H7 (cell line): ENCODE results near the gene DYSF. TPM values are rescaled to one million over a fixed set of nuclear protein-coding genes. Genes with fewer than 3 reads are reported as not detected.
"Not testable (repeated sequence)": the region's sequence is repeated elsewhere in the genome, so short reads cannot be mapped to it uniquely, and the experiment has no call there.

Experiments used
- DNase-seq: peaks from one replicate; pipeline ENCODE4 v3.0.0; 2012
- H3K27me3 ChIP-seq: 2 replicates; pipeline ENCODE4 v1.6.0; 2011; ENCODE audit warnings: mild to moderate bottlenecking, low read length; ENCODE audit not compliant: control insufficient read depth, insufficient read depth
- H3K36me3 ChIP-seq: replicated peaks from 2 replicates; pipeline ENCODE4 v1.5.1; 2011; ENCODE audit warnings: low read length; ENCODE audit not compliant: control insufficient read depth, insufficient read depth
- H3K4me3 ChIP-seq: 2 replicates; pipeline ENCODE4 v1.5.1; 2011; ENCODE audit warnings: low read depth, mild to moderate bottlenecking, control low read depth, low read length, moderate library complexity; ENCODE audit not compliant: insufficient read depth
- total RNA-seq: library from RNA; depleted of rRNA; stranded (reverse); fragments of >200 nt; shearing (Covaris generic); gene quantifications from 2 replicates; pipeline ENCODE4 v1.2.3, GENCODE V29; 2014

Gene DYSF
- total RNA-seq, 1 experiment from 2014 or later: 7.4 TPM

DNA sequence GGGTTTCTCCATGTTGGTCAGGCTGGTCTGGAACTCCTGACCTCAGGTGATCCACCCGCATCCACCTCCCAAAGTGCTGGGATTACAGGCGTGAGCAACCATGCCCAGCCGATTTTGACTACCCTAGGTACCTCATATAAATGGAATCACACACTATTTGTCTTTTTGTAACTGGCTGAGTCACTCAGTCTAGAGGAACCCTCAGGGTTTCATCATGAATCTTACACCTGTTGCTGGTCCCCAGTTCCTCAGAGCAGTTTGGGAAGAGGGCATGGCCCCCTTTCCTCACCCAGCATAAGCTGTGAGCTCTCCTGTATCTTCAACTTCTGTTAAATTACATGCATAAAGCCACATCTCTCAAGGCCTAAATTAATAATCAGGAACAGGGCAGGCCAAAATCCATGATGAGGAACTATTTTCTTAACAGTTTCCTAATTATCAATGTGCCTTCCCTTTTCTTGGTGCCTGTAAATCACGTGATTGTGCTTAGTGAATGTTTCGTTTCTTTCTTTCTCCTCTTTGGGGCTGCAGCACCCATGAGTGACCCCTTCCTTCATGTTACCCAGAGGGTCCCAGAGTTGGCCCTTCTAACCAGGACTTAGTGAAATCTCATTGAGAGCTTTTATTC, 20.9 kb downstream of the DYSF start:
- no peak for DNase-seq
- no peaks in the 10 kb centered on the region for H3K36me3 ChIP-seq
- no peaks in the 10 kb centered on the region for H3K27me3 ChIP-seq
- H3K4me3 ChIP-seq: no peak overlapping the region

DNA sequence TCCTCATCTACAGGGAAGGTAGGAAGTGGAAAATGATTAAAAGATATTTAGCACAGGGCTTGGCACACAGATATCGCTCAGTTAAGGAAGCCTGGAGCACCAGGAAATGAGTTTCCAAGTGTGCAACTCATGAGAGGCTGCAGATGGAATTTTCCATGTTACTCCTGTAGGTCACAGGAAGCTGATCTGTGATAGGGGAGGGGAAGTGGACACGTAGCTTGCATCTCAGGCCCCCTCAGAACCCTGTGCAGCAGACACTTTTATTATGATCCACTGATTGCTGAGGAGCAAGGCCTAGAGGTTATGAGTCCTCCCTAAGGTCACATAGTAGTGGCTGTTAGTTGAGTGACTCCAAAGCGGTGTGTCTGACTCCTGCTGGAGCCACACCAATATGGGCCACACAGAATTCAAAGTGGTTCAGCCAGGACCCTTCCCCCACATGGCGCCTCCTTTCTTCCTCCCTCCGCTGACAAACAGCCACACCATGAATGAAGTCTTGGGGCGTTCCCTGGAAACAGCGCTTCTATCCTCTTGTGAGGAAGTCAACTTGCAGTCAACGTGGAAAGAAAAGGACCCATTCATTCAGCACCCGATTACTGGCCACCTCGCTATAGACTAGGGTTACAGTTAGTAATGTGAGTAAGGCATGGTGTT, 21.5 kb downstream of the DYSF start:
- no peak for DNase-seq
- Histone ChIP-seq H3K4me3 (no peak overlapping the region), H3K36me3 (no peaks in the 10 kb centered on the region), H3K27me3 (no peaks in the 10 kb centered on the region)

DNA sequence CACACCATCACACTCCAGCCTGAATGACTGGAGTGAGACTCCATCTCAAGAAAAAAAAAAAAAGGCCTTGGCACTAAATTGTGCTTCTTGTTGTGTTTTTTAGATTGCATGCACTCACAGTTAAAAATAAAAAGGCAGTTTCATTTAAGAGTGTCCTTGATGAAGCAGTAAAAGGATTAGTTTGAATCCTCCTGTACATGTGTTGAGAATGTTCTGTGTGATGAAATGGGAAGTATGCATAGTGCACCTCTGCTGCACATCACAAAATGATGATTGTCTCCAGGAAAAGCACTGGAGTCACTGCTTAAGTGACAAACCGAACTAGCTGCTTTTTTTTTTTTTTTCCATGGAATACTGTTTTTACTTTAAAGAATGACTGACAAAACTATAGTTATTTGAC, 23.1 kb downstream of the DYSF start:
- no peaks in the 10 kb centered on the region for H3K36me3 ChIP-seq
- no peaks in the 10 kb centered on the region for H3K27me3 ChIP-seq
- DNase-seq: no peak
- H3K4me3 ChIP-seq: no peak overlapping the region

- Histone ChIP-seq H3K4me3 (no peak overlapping the region), H3K36me3 (no peaks in the 10 kb centered on the region)
Measured at GRCh38 chr2:71477231-71477691, 23.9 kb downstream of the DYSF start.

GRCh38 chr2:71478806-71479205, 25.4 kb downstream of the DYSF start:
- Histone ChIP-seq H3K27me3 (no peaks in the 10 kb centered on the region), H3K36me3 (no peaks in the 10 kb centered on the region), H3K4me3 (no peak overlapping the region)
- DNase-seq: no peak

More at GRCh38 chr2:71477231-71477691, 23.9 kb downstream of the DYSF start:
- no peaks in the 10 kb centered on the region for H3K27me3 ChIP-seq
- no peak for DNase-seq

DNA sequence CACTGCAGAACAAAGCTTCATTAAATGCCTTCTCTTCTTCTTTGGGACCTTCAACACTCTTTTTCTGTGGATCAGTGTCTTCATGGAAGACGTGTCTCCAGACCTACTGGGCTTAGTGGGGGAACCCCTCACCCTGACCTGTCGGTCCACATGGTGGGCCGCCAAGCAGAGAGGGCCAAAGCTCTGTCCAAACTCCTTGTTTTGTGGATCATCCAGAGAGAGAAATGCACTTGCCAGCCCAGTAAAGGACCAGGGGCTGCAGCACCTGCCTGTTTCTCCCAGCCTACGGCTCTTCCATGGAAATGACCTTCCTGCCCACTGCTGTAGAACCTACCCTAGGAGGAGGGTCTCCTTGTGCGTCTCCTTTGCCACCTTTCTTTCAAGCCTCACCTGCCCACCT, 25.9 kb downstream of the DYSF start:
- no peak for DNase-seq
- Histone ChIP-seq H3K36me3 (no peaks in the 10 kb centered on the region), H3K4me3 (no peak overlapping the region), H3K27me3 (no peaks in the 10 kb centered on the region)

GRCh38 chr2:71481111-71481510, 27.8 kb downstream of the DYSF start:
- H3K4me3 ChIP-seq: no peak overlapping the region
- H3K36me3 ChIP-seq: no peaks in the 10 kb centered on the region
- no peaks in the 10 kb centered on the region for H3K27me3 ChIP-seq
- DNase-seq: no peak

- no peaks in the 10 kb centered on the region for H3K27me3 ChIP-seq
- DNase-seq: peak; percentile 80
Measured at GRCh38 chr2:71482055-71482454, 28.7 kb downstream of the DYSF start.

GRCh38 chr2:71483246-71483645, 29.9 kb downstream of the DYSF start:
- Histone ChIP-seq H3K4me3 (no peak overlapping the region), H3K27me3 (no peaks in the 10 kb centered on the region), H3K36me3 (no peaks in the 10 kb centered on the region)
- DNase-seq: no peak

More at GRCh38 chr2:71482055-71482454, 28.7 kb downstream of the DYSF start:
- Histone ChIP-seq H3K36me3 (no peaks in the 10 kb centered on the region), H3K4me3 (no peak overlapping the region)

DNA sequence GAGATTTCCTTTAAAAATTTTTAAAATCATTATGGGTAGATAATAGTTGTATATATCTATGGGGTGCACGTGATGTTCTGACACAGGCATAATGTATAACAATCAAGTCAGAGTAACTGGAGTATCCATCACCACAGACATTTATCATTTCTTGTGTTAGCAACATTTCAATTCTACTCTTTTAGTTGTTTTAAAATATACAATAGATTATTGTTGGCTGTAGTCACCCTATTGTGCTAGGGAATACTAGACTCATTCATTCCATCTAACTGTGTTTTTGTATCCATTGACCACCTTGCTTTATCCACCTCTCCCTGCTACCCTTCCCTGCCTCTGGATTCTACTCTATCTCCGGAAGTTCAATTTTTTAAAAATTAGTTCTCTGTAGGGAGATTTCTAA, 31.0 kb downstream of the DYSF start:
- Histone ChIP-seq H3K27me3 (no peaks in the 10 kb centered on the region), H3K36me3 (no peaks in the 10 kb centered on the region), H3K4me3 (no peak overlapping the region)
- no peak for DNase-seq

- H3K27me3 ChIP-seq: no peaks in the 10 kb centered on the region
- H3K4me3 ChIP-seq: no peak overlapping the region
- DNase-seq: no peak
- no peaks in the 10 kb centered on the region for H3K36me3 ChIP-seq
Measured at GRCh38 chr2:71486881-71487640, 33.7 kb downstream of the DYSF start.

GRCh38 chr2:71491551-71491950, 38.2 kb downstream of the DYSF start:
- H3K4me3 ChIP-seq, H3K27me3 ChIP-seq, H3K36me3 ChIP-seq, DNase-seq: not testable (repeated sequence)

DNA sequence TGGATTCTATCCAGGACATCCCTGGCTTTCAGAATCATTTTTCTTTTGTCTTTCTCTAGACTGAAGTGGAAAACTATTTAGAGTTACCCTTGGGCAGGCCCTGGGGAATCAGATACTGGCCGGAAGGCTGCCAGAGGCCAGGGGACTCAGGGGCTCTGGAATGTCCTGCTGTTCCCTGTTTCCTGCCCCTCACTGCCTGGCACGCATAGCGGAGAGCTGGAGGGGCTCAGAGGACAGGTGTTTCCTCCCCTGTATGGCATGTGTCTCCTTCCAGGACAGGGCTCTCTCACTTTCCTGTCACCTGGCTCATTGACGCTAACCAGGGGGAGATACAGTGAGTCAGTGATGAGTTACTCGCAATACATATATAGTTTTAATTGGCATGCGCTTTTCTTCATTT, 38.8 kb downstream of the DYSF start:
- DNase-seq: no peak
- Histone ChIP-seq H3K36me3 (no peaks in the 10 kb centered on the region), H3K27me3 (no peaks in the 10 kb centered on the region), H3K4me3 (no peak overlapping the region)

DNA sequence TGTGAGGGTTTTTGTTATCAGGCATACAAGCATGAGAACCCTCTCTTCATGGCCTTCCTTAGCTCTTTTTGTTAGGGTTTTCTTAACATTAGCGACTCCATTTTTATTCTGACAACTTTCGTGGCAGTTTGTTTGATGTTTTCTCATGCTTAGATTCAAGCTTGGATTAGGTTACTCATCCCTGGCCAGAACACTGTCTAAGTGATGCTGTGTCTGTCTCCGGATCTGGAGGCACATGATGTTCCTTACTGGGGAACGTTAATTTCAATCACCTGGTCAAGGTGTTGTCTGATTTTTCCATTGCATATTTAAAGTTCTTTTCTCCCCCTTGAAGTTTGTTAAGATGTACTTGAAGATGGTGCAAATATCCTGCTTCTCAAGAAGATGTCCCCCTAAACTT, 40.7 kb downstream of the DYSF start:
- no peaks in the 10 kb centered on the region for H3K27me3 ChIP-seq
- no peak for DNase-seq

More for the DNA sequence above, 40.7 kb downstream of the DYSF start:
- H3K36me3 ChIP-seq: no peaks in the 10 kb centered on the region
- H3K4me3 ChIP-seq: no peak overlapping the region
